HEK293 (cell line): ENCODE measurements around the gene UNC93B1.

Experiments used
- CTCF ChIA-PET: fragments of 350-600 bp; formaldehyde crosslinking; extraction: SDS; loops from one replicate; lab custom pipeline; 2021; ENCODE audit warnings: antibody characterized with exemption; lab: Yijun Ruan, JAX
- POLR2A ChIA-PET: fragments of 300-600 bp; formaldehyde crosslinking; extraction: SDS; loops from one replicate; lab custom pipeline; 2020; ENCODE audit warnings: antibody characterized with exemption, inconsistent platforms; lab: Yijun Ruan, JAX
- H3K27ac ChIP-seq: fragments of 200-500 bp; sonication (Bioruptor generic); 2 replicates; pipeline ENCODE4 v1.5.1; 2014; ENCODE audit warnings: low read depth, low read length, control low read depth, inconsistent platforms; ENCODE audit errors: extremely low read depth
- H3K36me3 ChIP-seq, 2 experiments: fragments of 200-500 bp in 1 of 2; sonication (Bioruptor generic) in 1 of 2; 1 replicate in 1 of 2; 2 replicates in 1 of 2; pipeline ENCODE4 v1.5.1; 2014 to 2017; ENCODE audit warnings: inconsistent platforms in 2 of 2, low read length in 2 of 2; ENCODE audit not compliant: control insufficient read depth in 2 of 2, insufficient read depth in 1 of 2
- H3K4me1 ChIP-seq: fragments of 200-500 bp; sonication (Bioruptor generic); 2 replicates; pipeline ENCODE4 v1.5.1; 2014; ENCODE audit warnings: mild to moderate bottlenecking, low read length, inconsistent platforms; ENCODE audit not compliant: control insufficient read depth, insufficient read depth
- H3K4me3 ChIP-seq: 2 replicates; pipeline ENCODE4 v1.5.1; 2011; ENCODE audit warnings: low read depth, mild to moderate bottlenecking, control low read depth, low read length, moderate library complexity
- H3K9me3 ChIP-seq: fragments of 200-500 bp; sonication (Bioruptor generic); 2 replicates; pipeline ENCODE4 v1.5.1; 2014; ENCODE audit warnings: low read depth, low read length, inconsistent platforms; ENCODE audit not compliant: control insufficient read depth, insufficient read depth
- IKZF3 ChIP-seq: fragments of 450-650 bp; IDR thresholded peaks from 2 replicates; pipeline ENCODE4 v1.5.0; 2018; ENCODE audit warnings: missing biosample characterization, mild to moderate bottlenecking, missing genetic modification characterization, moderate library complexity
- KLF1 ChIP-seq: fragments of 450-650 bp; formaldehyde crosslinking; IDR thresholded peaks from 2 replicates; pipeline ENCODE4 v1.5.1; 2016; ENCODE audit warnings: missing biosample characterization, missing genetic modification characterization
- KLF8 ChIP-seq: fragments of 450-650 bp; formaldehyde crosslinking; IDR thresholded peaks from 2 replicates; pipeline ENCODE4 v1.5.1; 2016; ENCODE audit warnings: missing biosample characterization, missing genetic modification characterization
- KLF9 ChIP-seq: fragments of 450-650 bp; formaldehyde crosslinking; IDR thresholded peaks from 2 replicates; pipeline ENCODE4 v1.5.1; 2016; ENCODE audit warnings: missing biosample characterization, missing genetic modification characterization, low read depth
- SALL2 ChIP-seq: fragments of 450-650 bp; formaldehyde crosslinking; IDR thresholded peaks from 2 replicates; pipeline ENCODE4 v1.5.0; 2017; ENCODE audit warnings: missing biosample characterization, mild to moderate bottlenecking, missing genetic modification characterization, borderline replicate concordance
- SP2 ChIP-seq: fragments of 450-650 bp; formaldehyde crosslinking; IDR thresholded peaks from 2 replicates; pipeline ENCODE4 v1.5.1; 2016; ENCODE audit warnings: missing biosample characterization, missing genetic modification characterization
- SP3 ChIP-seq: fragments of 450-650 bp; formaldehyde crosslinking; IDR thresholded peaks from 2 replicates; pipeline ENCODE4 v1.5.1; 2016; ENCODE audit warnings: missing biosample characterization, missing genetic modification characterization
- TCF7L2 ChIP-seq: IDR thresholded peaks from 2 replicates; pipeline ENCODE4 v1.6.1; 2011; ENCODE audit warnings: low read depth, mild to moderate bottlenecking, inconsistent platforms, low read length, moderate library complexity, borderline replicate concordance
- YY1 ChIP-seq: fragments of 450-650 bp; formaldehyde crosslinking; IDR thresholded peaks from 2 replicates; pipeline ENCODE4 v1.5.1; 2018; ENCODE audit warnings: missing biosample characterization, missing genetic modification characterization
- ZBTB17 ChIP-seq: fragments of 450-650 bp; formaldehyde crosslinking; IDR thresholded peaks from 2 replicates; pipeline ENCODE4 v1.5.1; 2016; ENCODE audit warnings: missing biosample characterization, missing genetic modification characterization
- ZNF169 ChIP-seq: fragments of 450-650 bp; formaldehyde crosslinking; IDR thresholded peaks from 2 replicates; pipeline ENCODE4 v1.5.1; 2016; ENCODE audit warnings: missing biosample characterization, missing genetic modification characterization
- ZNF184 ChIP-seq: fragments of 450-650 bp; IDR thresholded peaks from 2 replicates; pipeline ENCODE4 v1.5.1; 2018; ENCODE audit warnings: missing biosample characterization, mild to moderate bottlenecking, missing genetic modification characterization
- ZNF2 ChIP-seq: fragments of 450-650 bp; formaldehyde crosslinking; IDR thresholded peaks from 2 replicates; pipeline ENCODE4 v1.5.1; 2016; ENCODE audit warnings: missing biosample characterization, missing genetic modification characterization
- ZNF202 ChIP-seq: fragments of 450-650 bp; formaldehyde crosslinking; IDR thresholded peaks from 2 replicates; pipeline ENCODE4 v1.5.1; 2016; ENCODE audit warnings: missing biosample characterization, missing genetic modification characterization, borderline replicate concordance
- ZNF24 ChIP-seq: fragments of 450-650 bp; formaldehyde crosslinking; IDR thresholded peaks from 2 replicates; pipeline ENCODE4 v1.5.1; 2016; ENCODE audit warnings: missing biosample characterization, missing genetic modification characterization
- ZNF391 ChIP-seq: fragments of 450-650 bp; formaldehyde crosslinking; IDR thresholded peaks from 2 replicates; pipeline ENCODE4 v1.5.1; 2016; ENCODE audit warnings: low read depth, missing biosample characterization, missing genetic modification characterization, borderline replicate concordance
- ZNF423 ChIP-seq: fragments of 450-650 bp; formaldehyde crosslinking; IDR thresholded peaks from 2 replicates; pipeline ENCODE4 v1.5.1; 2016; ENCODE audit warnings: missing biosample characterization, missing genetic modification characterization
- ZNF501 ChIP-seq: fragments of 450-650 bp; formaldehyde crosslinking; IDR thresholded peaks from 2 replicates; pipeline ENCODE4 v1.5.1; 2016; ENCODE audit warnings: missing biosample characterization, missing genetic modification characterization
- ZNF571 ChIP-seq: fragments of 450-650 bp; formaldehyde crosslinking; IDR thresholded peaks from 2 replicates; pipeline ENCODE4 v1.5.0; 2017; ENCODE audit warnings: missing biosample characterization, missing genetic modification characterization
- ZNF600 ChIP-seq: fragments of 450-650 bp; formaldehyde crosslinking; IDR thresholded peaks from 2 replicates; pipeline ENCODE4 v1.5.1; 2016; ENCODE audit warnings: missing biosample characterization, missing genetic modification characterization
- ZNF624 ChIP-seq: fragments of 450-650 bp; formaldehyde crosslinking; IDR thresholded peaks from 2 replicates; pipeline ENCODE4 v1.5.1; 2017; ENCODE audit warnings: missing biosample characterization, missing genetic modification characterization
- ZNF677 ChIP-seq: fragments of 450-650 bp; IDR thresholded peaks from 2 replicates; pipeline ENCODE4 v1.5.0; 2018; ENCODE audit warnings: missing biosample characterization, mild to moderate bottlenecking, missing genetic modification characterization, moderate library complexity
- ZNF747 ChIP-seq: fragments of 450-650 bp; formaldehyde crosslinking; IDR thresholded peaks from 2 replicates; pipeline ENCODE4 v1.5.1; 2016; ENCODE audit warnings: missing biosample characterization, missing genetic modification characterization
- ZNF785 ChIP-seq: fragments of 450-650 bp; formaldehyde crosslinking; IDR thresholded peaks from 2 replicates; pipeline ENCODE4 v1.5.1; 2016; ENCODE audit warnings: missing biosample characterization, missing genetic modification characterization
- ZSCAN16 ChIP-seq: fragments of 450-650 bp; formaldehyde crosslinking; IDR thresholded peaks from 2 replicates; pipeline ENCODE4 v1.5.1; 2016; ENCODE audit warnings: missing biosample characterization, missing genetic modification characterization
- ZSCAN23 ChIP-seq: fragments of 450-650 bp; formaldehyde crosslinking; IDR thresholded peaks from 2 replicates; pipeline ENCODE4 v1.5.1; 2016; ENCODE audit warnings: missing biosample characterization, missing genetic modification characterization
- TF ChIP-seq, protein P1 (sequence below): fragments of 450-650 bp; formaldehyde crosslinking; IDR thresholded peaks from 2 replicates; pipeline ENCODE4 v1.5.1; 2016; ENCODE audit warnings: missing biosample characterization, missing genetic modification characterization
- TF ChIP-seq, protein P2 (sequence below): fragments of 450-650 bp; formaldehyde crosslinking; IDR thresholded peaks from 2 replicates; pipeline ENCODE4 v1.5.1; 2017; ENCODE audit warnings: missing biosample characterization, missing genetic modification characterization
- TF ChIP-seq, protein P3 (sequence below): fragments of 450-650 bp; formaldehyde crosslinking; IDR thresholded peaks from 2 replicates; pipeline ENCODE4 v1.5.1; 2017; ENCODE audit warnings: missing biosample characterization, missing genetic modification characterization
- TF ChIP-seq, protein P4 (sequence below): fragments of 450-650 bp; formaldehyde crosslinking; IDR thresholded peaks from 2 replicates; pipeline ENCODE4 v1.5.1; 2016; ENCODE audit warnings: missing biosample characterization, missing genetic modification characterization

The UNC93B1 gene

DNA sequence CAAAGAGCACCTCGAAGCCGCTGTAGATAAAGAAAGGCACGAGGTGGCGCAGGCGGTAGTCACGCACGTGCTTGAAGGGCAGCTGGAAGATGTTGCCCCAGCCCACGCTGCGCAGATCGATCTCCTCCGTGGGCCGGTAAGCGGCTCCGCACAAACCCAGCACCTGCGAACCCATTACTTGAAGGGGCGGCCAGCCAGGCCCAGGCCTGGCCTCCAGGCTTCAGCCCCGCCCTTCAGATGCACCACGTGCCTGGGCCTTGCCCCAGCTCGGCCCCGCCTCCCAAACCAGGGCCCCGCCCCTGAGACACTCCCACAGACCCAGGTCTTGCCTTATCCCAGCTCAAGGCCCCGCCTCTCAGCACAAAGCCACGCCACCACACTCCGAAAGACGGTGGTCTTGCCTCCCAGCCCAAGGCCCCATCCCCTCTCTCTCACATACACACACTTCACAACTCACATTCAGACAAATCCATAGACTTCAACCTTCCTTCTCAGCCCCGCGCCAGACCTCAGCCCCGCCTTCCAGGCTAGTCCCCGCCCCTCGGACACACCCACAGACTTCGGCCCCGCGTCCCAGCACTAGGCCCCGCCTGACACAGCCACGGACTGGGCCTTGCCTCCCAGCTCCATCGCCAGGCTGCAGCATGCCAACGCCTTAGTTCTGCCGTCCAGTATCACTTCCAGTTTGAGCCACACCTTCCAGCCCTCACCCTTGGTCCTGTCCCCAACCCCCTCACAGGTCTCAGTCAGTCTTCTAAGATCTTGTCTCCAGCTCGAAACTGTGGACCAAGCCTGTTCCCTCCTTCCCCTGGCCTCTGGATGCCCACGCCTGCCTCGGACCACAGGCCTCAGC, 7.0 kb downstream of the UNC93B1 start:
- ChIA-PET CTCF (interaction anchor here (0.6 kb wide), 1 partner anchor 32 kb away, joined by 3 read pairs; no protein-coding TSS in a partner anchor), POLR2A (no interaction called here)
- H3K4me3 ChIP-seq: no peak overlapping the region
- H3K9me3 ChIP-seq: no peaks in the 10 kb centered on the region
- H3K27ac ChIP-seq: no peak overlapping the region
- H3K36me3 ChIP-seq: no peaks in the 10 kb centered on the region
- H3K4me1 ChIP-seq: no peaks in the 10 kb centered on the region
- TF ChIP-seq ZBTB17 (tag by site-specific recombination): 0 out of 2 replicates have a peak, but pooled peaks have one; percentile 12
- TF ChIP-seq, protein P1, sequence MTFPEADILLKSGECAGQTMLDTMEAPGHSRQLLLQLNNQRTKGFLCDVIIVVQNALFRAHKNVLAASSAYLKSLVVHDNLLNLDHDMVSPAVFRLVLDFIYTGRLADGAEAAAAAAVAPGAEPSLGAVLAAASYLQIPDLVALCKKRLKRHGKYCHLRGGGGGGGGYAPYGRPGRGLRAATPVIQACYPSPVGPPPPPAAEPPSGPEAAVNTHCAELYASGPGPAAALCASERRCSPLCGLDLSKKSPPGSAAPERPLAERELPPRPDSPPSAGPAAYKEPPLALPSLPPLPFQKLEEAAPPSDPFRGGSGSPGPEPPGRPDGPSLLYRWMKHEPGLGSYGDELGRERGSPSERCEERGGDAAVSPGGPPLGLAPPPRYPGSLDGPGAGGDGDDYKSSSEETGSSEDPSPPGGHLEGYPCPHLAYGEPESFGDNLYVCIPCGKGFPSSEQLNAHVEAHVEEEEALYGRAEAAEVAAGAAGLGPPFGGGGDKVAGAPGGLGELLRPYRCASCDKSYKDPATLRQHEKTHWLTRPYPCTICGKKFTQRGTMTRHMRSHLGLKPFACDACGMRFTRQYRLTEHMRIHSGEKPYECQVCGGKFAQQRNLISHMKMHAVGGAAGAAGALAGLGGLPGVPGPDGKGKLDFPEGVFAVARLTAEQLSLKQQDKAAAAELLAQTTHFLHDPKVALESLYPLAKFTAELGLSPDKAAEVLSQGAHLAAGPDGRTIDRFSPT (tag by site-specific recombination): no peak
- TF ChIP-seq ZNF624 (tag by site-specific recombination): no peak
- no peak for TF ChIP-seq ZSCAN23
- TF ChIP-seq ZNF571: no peak
- TF ChIP-seq ZNF202 (tag by site-specific recombination): no peak
- TF ChIP-seq ZSCAN16 (tag by site-specific recombination): no peak
- TF ChIP-seq, protein P2, sequence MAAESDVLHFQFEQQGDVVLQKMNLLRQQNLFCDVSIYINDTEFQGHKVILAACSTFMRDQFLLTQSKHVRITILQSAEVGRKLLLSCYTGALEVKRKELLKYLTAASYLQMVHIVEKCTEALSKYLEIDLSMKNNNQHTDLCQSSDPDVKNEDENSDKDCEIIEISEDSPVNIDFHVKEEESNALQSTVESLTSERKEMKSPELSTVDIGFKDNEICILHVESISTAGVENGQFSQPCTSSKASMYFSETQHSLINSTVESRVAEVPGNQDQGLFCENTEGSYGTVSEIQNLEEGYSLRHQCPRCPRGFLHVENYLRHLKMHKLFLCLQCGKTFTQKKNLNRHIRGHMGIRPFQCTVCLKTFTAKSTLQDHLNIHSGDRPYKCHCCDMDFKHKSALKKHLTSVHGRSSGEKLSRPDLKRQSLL (tag by site-specific recombination): peak; percentile 30; the same call in 1 of the 2 replicates
- TF ChIP-seq ZNF169 (tag by site-specific recombination): no peak
- no peak for TF ChIP-seq TCF7L2
- TF ChIP-seq ZNF391 (tag by site-specific recombination): no peak
- TF ChIP-seq KLF9 (tag by site-specific recombination): peak; percentile 90
- no peak for TF ChIP-seq ZNF184
- peak; percentile 71 for TF ChIP-seq KLF1 (tag by site-specific recombination)
- peak; percentile 90 for TF ChIP-seq SP3
- no peak for TF ChIP-seq ZNF423
- TF ChIP-seq ZNF2 (tag by site-specific recombination): no peak
- TF ChIP-seq ZNF24 (tag by site-specific recombination): no peak
- peak; percentile 86 for TF ChIP-seq SP2 (tag by site-specific recombination)
- TF ChIP-seq, protein P3, sequence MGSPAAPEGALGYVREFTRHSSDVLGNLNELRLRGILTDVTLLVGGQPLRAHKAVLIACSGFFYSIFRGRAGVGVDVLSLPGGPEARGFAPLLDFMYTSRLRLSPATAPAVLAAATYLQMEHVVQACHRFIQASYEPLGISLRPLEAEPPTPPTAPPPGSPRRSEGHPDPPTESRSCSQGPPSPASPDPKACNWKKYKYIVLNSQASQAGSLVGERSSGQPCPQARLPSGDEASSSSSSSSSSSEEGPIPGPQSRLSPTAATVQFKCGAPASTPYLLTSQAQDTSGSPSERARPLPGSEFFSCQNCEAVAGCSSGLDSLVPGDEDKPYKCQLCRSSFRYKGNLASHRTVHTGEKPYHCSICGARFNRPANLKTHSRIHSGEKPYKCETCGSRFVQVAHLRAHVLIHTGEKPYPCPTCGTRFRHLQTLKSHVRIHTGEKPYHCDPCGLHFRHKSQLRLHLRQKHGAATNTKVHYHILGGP (tag by site-specific recombination): no peak
- TF ChIP-seq ZNF785 (tag by site-specific recombination): no peak
- TF ChIP-seq ZNF600 (tag by site-specific recombination): peak; percentile 73
- no peak for TF ChIP-seq ZNF677
- no peak for TF ChIP-seq YY1 (tag by site-specific recombination)
- TF ChIP-seq SALL2 (tag by site-specific recombination): no peak
- no peak for TF ChIP-seq ZNF501 (tag by site-specific recombination)
- TF ChIP-seq, protein P4, sequence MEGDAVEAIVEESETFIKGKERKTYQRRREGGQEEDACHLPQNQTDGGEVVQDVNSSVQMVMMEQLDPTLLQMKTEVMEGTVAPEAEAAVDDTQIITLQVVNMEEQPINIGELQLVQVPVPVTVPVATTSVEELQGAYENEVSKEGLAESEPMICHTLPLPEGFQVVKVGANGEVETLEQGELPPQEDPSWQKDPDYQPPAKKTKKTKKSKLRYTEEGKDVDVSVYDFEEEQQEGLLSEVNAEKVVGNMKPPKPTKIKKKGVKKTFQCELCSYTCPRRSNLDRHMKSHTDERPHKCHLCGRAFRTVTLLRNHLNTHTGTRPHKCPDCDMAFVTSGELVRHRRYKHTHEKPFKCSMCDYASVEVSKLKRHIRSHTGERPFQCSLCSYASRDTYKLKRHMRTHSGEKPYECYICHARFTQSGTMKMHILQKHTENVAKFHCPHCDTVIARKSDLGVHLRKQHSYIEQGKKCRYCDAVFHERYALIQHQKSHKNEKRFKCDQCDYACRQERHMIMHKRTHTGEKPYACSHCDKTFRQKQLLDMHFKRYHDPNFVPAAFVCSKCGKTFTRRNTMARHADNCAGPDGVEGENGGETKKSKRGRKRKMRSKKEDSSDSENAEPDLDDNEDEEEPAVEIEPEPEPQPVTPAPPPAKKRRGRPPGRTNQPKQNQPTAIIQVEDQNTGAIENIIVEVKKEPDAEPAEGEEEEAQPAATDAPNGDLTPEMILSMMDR (tag by site-specific recombination): no peak
- TF ChIP-seq IKZF3 (tag by site-specific recombination): no peak
- TF ChIP-seq KLF8 (tag by site-specific recombination): peak; percentile 63; the same call in 1 of the 2 replicates
- TF ChIP-seq ZNF747 (tag by site-specific recombination): no peak
